Esophagus squamous epithelium (tissue), 4 donors: ENCODE data around the gene RAD52.

Experiments used
- POLR2A ChIP-seq, 4 donors: fragments of 450-650 bp; IDR thresholded peaks; one replicate each; pipeline ENCODE4 v1.6.1; 2017; ENCODE audit warnings: antibody characterized with exemption in 4 of 4, mild to moderate bottlenecking in 4 of 4, moderate library complexity in 3 of 4
- TF ChIP-seq, protein P1 (sequence below), 6 experiments: fragments of 450-650 bp in 4 of 6; fragments of 200-600 bp in 2 of 6; sonication (generic) in 2 of 6; IDR thresholded peaks; one replicate each; pipeline ENCODE4 v1.5.1; 2016 to 2019; ENCODE audit warnings: antibody characterized with exemption in 6 of 6, mild to moderate bottlenecking in 4 of 6, moderate library complexity in 4 of 6

- no peak for TF ChIP-seq POLR2A (IDR thresholded peaks at IDR 0.05)
- TF ChIP-seq, protein P1, sequence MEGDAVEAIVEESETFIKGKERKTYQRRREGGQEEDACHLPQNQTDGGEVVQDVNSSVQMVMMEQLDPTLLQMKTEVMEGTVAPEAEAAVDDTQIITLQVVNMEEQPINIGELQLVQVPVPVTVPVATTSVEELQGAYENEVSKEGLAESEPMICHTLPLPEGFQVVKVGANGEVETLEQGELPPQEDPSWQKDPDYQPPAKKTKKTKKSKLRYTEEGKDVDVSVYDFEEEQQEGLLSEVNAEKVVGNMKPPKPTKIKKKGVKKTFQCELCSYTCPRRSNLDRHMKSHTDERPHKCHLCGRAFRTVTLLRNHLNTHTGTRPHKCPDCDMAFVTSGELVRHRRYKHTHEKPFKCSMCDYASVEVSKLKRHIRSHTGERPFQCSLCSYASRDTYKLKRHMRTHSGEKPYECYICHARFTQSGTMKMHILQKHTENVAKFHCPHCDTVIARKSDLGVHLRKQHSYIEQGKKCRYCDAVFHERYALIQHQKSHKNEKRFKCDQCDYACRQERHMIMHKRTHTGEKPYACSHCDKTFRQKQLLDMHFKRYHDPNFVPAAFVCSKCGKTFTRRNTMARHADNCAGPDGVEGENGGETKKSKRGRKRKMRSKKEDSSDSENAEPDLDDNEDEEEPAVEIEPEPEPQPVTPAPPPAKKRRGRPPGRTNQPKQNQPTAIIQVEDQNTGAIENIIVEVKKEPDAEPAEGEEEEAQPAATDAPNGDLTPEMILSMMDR (IDR thresholded peaks at IDR 0.05), result no peak
Measured at GRCh38 chr12:998020-998874, 48.8 kb upstream of the RAD52 start.
